ENCODE measurements around the gene KRT6C. TPM values are rescaled to one million over a fixed set of nuclear protein-coding genes. Genes with fewer than 3 reads are reported as not detected.

KRT6C gene
- total and polyA plus RNA-seq, 9 donors: 0.17 TPM; not detected in 8

DNA sequence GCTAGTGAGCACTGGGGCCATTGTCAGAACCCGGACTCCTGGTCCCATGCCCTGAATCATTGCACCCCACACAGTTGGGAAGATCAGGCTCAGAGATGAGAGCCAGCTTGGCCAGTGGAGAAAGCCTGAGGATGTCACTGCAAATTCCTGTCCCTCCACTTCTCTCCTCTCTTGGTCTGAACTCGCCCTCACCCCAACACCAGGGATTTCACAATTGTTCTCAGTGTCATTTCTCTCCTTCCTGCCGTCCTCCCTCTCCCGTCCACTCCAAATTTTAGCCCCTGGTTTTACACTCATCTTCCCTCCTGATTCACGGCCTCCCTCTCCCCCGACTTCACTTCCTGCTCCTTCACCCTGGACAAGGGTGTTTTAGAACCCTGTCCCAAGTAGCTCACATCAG lies 50.6 kb downstream of the KRT6C start:
- Histone ChIP-seq H3K4me1 (ENCODE audit: insufficient read depth) (no peaks in the 10 kb centered on the region), H3K9me3 (no peaks in the 10 kb centered on the region), H3K27ac (no peak overlapping the region), H3K27me3 (no peaks in the 10 kb centered on the region), H3K4me3 (no peak overlapping the region), H3K36me3 (no peaks in the 10 kb centered on the region)
- WGBS, 3 donors: 36 to 51% (median 47%) methylated on average over 6 of the region's 6 CpGs
- DNase-seq: no peak
- TF ChIP-seq EP300 (IDR thresholded peaks at IDR 0.05) (no peak), POLR2A (IDR thresholded peaks at IDR 0.05) (no peak), CTCF (IDR thresholded peaks at IDR 0.05) (no peak)
- intact Hi-C loops (cut with DNase I): no loop called here

GRCh38 chr12:52419656-52420055 lies 53.9 kb downstream of the KRT6C start:
- Histone ChIP-seq H3K27me3 (no peaks in the 10 kb centered on the region), H3K4me3 (no peak overlapping the region), H3K9me3 (no peaks in the 10 kb centered on the region), H3K4me1 (ENCODE audit: insufficient read depth) (peaks cover 4% of the 10 kb centered on the region), H3K27ac (no peak overlapping the region), H3K36me3 (no peaks in the 10 kb centered on the region)
- 32 to 42% (median 37%) methylated on average over 1 of the region's 1 CpG for WGBS, 3 donors
- DNase-seq: no peak
- TF ChIP-seq CTCF (IDR thresholded peaks at IDR 0.05): no peak
- no peak for TF ChIP-seq POLR2A (IDR thresholded peaks at IDR 0.05)
- no peak for TF ChIP-seq EP300 (IDR thresholded peaks at IDR 0.05)
- intact Hi-C loops (cut with DNase I): no loop called here

DNA sequence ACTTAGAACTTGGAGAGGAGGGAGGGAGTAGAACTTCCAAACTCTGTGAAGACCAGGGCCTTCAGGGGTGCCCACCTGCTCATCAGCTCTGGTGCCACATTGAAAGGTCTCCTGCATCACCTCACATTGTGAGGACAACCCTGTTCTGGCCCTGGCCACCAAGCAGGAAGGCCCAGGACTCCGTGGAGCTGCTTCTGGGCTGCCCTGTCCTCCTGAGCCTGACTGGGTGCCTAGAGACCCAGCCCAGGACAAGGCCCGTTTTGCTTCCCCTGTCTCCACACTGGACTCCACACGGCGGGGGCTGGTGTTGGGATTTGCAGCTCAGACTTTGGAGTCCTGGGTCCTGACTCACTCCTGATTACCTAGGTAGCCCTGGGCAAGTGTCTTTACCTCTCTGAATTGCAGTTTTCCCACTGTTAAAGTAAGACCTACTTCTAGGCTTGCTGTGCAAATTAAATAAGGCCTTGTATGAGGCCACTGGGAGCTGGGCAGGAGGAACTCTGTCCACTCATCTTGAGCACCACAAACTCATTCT lies 55.0 kb downstream of the KRT6C start:
- TF ChIP-seq CTCF (IDR thresholded peaks at IDR 0.05) (no peak), POLR2A (IDR thresholded peaks at IDR 0.05) (no peak), EP300 (IDR thresholded peaks at IDR 0.05) (no peak)
- no peak for DNase-seq
- H3K27me3 ChIP-seq: no peaks in the 10 kb centered on the region
- H3K36me3 ChIP-seq: no peaks in the 10 kb centered on the region
- H3K9me3 ChIP-seq: no peaks in the 10 kb centered on the region
- H3K4me1 ChIP-seq (ENCODE audit: insufficient read depth): peaks cover 4% of the 10 kb centered on the region
- intact Hi-C loops (cut with DNase I): no loop called here
- no peak overlapping the region for H3K4me3 ChIP-seq
- WGBS, 3 donors: 85 to 88% (median 86%) methylated on average over 4 of the region's 4 CpGs
- H3K27ac ChIP-seq: no peak overlapping the region

Other genes with a start within 250 kb of the KRT6C start
- gene KRT7, start 240.6 kb downstream of the KRT6C start, total RNA-seq: 100 to 1,000 TPM in 1 of 7 donors, 10 to 100 TPM in 4, 1 to 10 TPM in 1, not detected in 1; 3.7 to 379 (median 29.1) TPM
- 1 to 10 TPM in 1 of 2 donors, under 1 TPM in 1; 0.37 to 2.1 TPM for gene KRT7, start 240.6 kb downstream of the KRT6C start, polyA plus RNA-seq
- under 1 TPM in 1 of 7 donors, not detected in 6; 0.69 TPM for gene KRT86, start 199.2 kb downstream of the KRT6C start, total RNA-seq
- not detected for gene KRT86, start 199.2 kb downstream of the KRT6C start, polyA plus RNA-seq
- gene KRT81, start 182.3 kb downstream of the KRT6C start, total RNA-seq: 1 to 10 TPM in 1 of 7 donors, not detected in 6; 1.2 TPM
- not detected for gene KRT81, start 182.3 kb downstream of the KRT6C start, polyA plus RNA-seq
- gene KRT83, start 152.4 kb downstream of the KRT6C start, total RNA-seq: not detected
- gene KRT83, start 152.4 kb downstream of the KRT6C start, polyA plus RNA-seq: not detected
- not detected for gene KRT85, start 106.3 kb downstream of the KRT6C start, total RNA-seq
- gene KRT85, start 106.3 kb downstream of the KRT6C start, polyA plus RNA-seq: not detected
- not detected for gene KRT84, start 88.2 kb downstream of the KRT6C start, total RNA-seq
- gene KRT84, start 88.2 kb downstream of the KRT6C start, polyA plus RNA-seq: not detected
- not detected for gene KRT82, start 67.5 kb downstream of the KRT6C start, total RNA-seq
- not detected for gene KRT82, start 67.5 kb downstream of the KRT6C start, polyA plus RNA-seq
- under 1 TPM in 1 of 7 donors, not detected in 6; 0.08 TPM for gene KRT75, start 39.4 kb downstream of the KRT6C start, total RNA-seq
- not detected for gene KRT75, start 39.4 kb downstream of the KRT6C start, polyA plus RNA-seq
- gene KRT6B, start 21.7 kb downstream of the KRT6C start, total RNA-seq: under 1 TPM in 1 of 7 donors, not detected in 6; 0.11 TPM
- not detected for gene KRT6B, start 21.7 kb downstream of the KRT6C start, polyA plus RNA-seq
- gene KRT6A, start 19.5 kb upstream of the KRT6C start, total RNA-seq: 10 to 100 TPM in 1 of 7 donors, 1 to 10 TPM in 3, under 1 TPM in 2, not detected in 1; 0.50 to 14.5 (median 1.4) TPM
- under 1 TPM in 1 of 2 donors, not detected in 1; 0.15 TPM for gene KRT6A, start 19.5 kb upstream of the KRT6C start, polyA plus RNA-seq
- 10 to 100 TPM in 2 of 7 donors, 1 to 10 TPM in 3, under 1 TPM in 1, not detected in 1; 1.00 to 16.1 (median 2.0) TPM for gene KRT5, start 46.6 kb upstream of the KRT6C start, total RNA-seq
- gene KRT5, start 46.6 kb upstream of the KRT6C start, polyA plus RNA-seq: under 1 TPM; 0.25 to 0.55 TPM
- gene KRT71, start 79.3 kb upstream of the KRT6C start, total RNA-seq: not detected
- not detected for gene KRT71, start 79.3 kb upstream of the KRT6C start, polyA plus RNA-seq
- gene KRT74, start 100.0 kb upstream of the KRT6C start, total RNA-seq: not detected
- not detected for gene KRT74, start 100.0 kb upstream of the KRT6C start, polyA plus RNA-seq
- not detected for gene KRT72, start 127.7 kb upstream of the KRT6C start, total RNA-seq
- not detected for gene KRT72, start 127.7 kb upstream of the KRT6C start, polyA plus RNA-seq
- gene KRT73, start 144.8 kb upstream of the KRT6C start, total RNA-seq: not detected
- gene KRT73, start 144.8 kb upstream of the KRT6C start, polyA plus RNA-seq: not detected
- not detected for gene KRT2, start 178.4 kb upstream of the KRT6C start, total RNA-seq
- gene KRT2, start 178.4 kb upstream of the KRT6C start, polyA plus RNA-seq: not detected
- not detected for gene KRT1, start 206.6 kb upstream of the KRT6C start, total RNA-seq
- not detected for gene KRT1, start 206.6 kb upstream of the KRT6C start, polyA plus RNA-seq
- gene KRT77, start 229.7 kb upstream of the KRT6C start, total RNA-seq: not detected
- gene KRT77, start 229.7 kb upstream of the KRT6C start, polyA plus RNA-seq: not detected